GM18502 (cell line): Measurements from ENCODE around the gene PDE4D.

Source experiments
- ATAC-seq: cut with Tn5 transposase; IDR thresholded peaks from one replicate; pipeline ENCODE4 v1.9.1; 2021; ENCODE audit warnings: mild to moderate bottlenecking; ENCODE audit not compliant: unreplicated experiment, poor library complexity

Gene PDE4D

DNA sequence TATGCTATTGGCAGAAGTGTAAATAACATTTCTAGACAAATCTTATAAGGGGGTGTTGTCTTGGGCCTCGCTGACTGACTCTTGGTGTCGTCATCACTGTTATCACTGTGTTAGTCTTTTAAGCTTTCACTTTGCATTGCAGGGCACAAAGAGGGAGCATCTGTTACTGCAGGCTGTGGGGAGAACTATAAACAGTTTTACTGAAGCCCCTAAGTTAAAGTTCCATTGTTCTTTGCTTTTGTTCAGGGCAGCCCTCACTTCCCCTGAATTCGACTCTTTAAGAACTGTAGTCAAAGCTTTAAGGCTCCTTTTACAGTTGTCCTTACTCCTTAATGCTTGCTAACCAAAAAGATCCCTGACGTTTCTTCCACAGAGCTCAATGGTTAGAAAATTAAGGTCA, 705.7 kb downstream of the PDE4D start:
- peak; percentile 43 for ATAC-seq

DNA sequence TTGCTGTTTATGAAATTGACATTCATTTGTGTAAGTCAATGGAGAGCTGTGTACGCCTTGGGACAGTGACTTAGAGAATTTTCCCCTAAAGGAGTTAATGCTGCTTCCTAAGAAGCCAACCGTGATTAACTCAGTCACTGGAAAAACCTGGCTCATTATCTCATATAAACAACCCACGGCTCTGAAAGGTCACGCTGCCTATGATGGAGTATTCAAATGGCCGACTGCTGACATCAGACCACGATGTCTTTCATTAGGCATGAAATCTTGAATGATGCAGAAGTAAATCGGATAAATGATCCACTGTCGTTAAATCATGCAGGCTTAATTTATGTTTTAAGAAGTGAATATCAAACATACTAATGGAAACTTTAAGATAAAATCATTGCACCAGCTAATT, 706.9 kb downstream of the PDE4D start:
- no peak for ATAC-seq

DNA sequence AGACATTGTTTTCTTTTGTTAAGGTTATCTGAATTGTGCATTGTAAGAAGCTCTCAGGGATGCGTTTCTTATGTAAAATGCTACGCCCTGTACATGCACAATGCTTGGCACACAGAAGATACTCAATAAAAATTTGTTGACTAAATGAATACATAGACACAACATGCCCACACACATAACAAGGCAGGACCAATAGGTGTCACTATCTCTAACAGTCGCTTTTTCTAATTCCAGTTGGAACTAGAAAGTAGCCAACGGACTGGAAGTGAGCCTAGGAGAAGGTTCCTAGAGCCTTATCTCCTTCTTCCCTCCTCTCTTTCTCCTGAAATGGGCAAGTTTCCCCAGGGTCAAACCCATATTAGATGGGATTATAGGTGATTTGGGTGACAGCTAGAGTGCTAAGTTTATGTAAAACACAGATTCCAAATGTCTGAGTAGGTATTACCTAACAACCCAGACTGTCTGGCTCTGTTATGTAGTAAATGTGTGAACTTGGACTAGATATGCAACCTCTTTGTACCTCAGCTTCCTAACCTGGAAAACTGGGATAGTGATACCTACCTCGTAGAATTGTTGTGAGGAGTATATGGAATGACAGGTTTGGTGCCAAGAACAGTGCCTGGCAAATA, 707.7 kb downstream of the PDE4D start:
- ATAC-seq = no peak

DNA sequence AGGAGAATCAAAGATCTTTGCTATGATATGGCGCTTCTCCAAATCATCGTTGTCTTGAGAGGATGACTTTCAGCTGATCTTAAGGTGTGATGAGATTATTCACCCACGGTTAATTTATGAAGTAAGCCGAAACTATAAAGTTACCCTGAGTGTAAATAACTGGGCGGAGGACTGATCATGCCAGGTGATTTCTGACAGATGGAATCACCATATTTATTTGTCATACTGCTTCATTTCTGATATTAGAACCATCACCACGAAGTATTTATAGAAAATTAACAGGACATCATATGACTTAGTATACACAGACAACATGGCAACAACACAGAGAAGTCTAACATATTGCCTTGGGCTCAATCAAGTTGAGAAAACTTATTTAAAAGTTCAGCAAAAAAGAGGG, 708.8 kb downstream of the PDE4D start:
- no peak for ATAC-seq

DNA sequence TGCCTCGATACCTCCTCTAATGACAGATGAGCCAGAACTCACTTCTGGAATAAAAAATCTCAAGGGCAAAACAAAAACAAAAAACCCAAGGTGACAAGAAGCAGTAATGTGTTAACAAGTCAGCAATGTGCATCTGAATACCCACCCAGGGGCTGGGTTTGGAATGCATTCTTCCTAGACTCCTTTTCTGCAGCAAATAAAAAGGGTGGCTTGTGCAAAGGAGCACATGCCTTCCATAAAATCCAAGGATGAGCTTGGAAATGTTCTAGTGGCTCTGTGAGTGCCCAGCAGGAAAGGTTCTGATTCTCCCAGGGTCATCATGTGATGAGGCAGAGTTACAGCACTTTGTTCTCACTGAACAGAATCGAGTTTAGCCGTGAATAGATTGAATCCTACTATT, 710.8 kb downstream of the PDE4D start:
- no peak for ATAC-seq

DNA sequence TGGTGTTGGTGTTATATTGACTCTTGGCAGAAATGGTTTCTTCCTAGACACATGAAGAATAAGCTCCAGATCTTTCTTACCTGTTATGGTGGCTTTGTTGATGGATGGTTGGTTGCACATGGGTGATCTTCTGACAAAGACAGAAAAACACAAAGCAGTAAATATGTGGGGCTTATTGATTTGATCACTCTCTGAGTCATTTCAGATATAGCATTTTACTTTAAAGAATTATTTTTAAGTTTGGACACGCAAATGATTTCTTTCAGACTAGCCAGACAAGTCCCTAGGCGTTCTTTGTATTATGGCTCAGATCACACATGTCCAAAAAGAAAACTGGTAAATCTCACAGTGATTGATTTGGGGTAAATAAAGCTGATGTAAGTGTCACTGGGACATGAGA, 713.0 kb downstream of the PDE4D start:
- ATAC-seq = peak; percentile 92

DNA sequence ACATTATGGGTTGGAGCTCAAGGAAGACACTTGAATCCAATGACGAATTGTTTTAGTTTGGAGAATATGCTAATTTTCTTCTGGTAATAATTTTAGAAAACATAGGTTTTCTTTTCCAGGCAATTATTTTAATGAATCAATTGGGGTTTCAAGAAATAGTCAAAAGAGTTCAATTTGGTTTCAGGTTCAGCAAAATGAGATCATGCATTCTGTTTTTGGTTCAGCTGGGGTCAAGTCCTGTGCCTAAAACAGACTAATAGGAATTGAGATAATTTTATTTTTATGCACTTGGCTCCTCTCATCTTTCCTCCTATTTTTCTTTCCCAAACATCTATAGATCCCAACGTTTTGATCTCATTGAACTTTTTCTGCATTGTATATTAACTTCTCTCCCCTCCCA, 713.8 kb downstream of the PDE4D start:
- ATAC-seq = no peak

DNA sequence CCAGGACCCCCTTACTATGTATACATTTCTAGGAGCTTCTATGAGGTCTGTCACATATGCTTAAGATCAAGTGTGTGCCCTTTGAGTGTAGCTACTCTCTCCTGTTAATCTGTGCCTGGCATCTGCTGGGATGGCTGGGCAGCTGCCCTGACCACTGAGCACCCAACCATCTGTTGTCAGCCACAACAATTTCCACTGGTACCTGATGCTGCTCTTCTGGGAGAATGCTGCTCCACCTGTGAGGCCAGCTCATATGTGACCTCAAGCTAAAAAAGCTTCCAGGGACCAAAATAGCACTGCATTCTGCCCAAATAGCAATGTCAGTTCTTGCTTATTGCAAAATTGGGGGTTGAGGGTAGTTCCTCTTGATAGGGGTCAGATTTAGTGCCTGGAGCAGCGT, 715.0 kb downstream of the PDE4D start:
- ATAC-seq = no peak

DNA sequence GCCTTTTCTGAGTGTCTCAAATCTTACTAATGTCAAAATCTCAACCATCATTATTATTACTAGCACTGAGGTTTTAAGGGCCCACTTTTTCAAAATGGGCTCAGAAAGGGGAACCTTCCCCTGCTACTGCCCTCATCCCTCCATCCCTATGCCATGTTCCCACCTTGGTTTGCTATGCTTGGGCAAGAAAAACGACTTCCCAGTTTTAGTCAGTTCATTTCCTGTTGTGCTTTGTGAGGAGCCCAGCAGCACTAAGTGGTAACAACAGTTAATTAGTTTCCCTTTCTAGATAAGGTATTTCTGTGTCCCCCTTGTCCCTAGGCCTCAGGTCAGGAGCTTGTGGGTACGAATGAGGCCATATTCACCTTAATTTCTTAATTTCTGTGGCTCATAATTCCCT, 715.5 kb downstream of the PDE4D start:
- ATAC-seq = no peak

DNA sequence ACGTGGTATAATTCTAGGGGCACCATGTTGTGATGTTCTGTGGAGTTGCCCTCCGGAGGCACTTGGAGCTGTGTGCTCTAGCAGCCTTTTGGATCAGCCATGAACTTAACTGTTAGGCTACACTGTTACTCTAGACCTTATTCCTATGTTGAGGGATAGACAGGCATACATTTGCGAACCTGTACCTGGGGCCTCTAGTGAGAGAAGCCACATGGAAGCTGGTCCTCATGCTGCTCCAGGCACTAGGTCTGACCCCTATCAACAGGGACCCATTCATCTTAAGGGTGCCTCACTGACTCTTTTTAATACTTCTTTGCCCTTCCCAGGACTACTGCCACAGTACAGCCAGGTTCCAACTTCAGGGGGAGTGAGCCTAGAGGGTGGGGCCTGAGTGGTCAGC, 715.9 kb downstream of the PDE4D start:
- no peak for ATAC-seq

DNA sequence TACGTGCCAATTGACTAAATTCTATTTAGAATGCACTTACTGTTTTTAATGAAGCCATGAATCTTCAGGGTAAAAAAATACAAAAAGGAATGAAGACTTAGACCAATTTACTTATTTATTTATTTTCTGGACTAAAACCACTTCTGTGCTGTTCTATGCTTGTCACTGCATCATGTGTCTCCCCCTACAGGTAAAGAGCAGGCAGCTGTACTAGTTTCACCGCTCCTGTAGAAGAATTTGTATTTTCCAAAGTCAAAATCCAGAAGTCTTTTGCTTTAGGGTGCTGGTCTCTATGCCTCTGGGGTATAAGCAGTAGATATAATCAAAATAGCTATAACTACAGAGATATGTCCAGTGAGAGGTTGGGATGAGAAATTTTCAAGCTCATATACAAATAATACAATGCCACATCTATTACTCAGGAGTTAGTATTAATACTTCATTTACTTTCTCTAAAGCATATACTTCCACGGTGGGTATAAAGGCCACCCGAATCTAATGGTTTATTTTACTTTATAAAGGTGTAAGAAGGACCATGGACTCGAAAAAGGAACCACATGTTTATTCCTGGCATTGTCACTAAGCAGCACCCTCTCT, 719.2 kb downstream of the PDE4D start:
- peak; percentile 57 for ATAC-seq

DNA sequence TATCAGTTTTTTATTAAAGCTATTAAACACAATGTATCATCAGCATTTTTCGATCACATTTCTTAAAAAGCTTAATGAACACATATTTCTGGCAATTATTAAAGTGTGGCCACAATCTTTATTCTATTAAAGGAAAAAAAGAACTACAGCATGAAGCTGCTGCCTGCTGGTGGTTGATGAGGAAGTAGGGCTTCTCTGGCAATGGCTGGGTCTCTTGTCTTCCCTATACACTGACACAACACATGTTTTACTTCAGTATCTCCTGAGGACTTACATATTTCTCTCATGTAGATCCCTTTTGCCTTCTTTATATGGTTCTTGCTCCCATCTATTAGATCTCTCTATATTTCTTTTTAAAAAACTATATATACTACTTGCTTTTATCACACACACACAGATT, 719.9 kb downstream of the PDE4D start:
- ATAC-seq = no peak

DNA sequence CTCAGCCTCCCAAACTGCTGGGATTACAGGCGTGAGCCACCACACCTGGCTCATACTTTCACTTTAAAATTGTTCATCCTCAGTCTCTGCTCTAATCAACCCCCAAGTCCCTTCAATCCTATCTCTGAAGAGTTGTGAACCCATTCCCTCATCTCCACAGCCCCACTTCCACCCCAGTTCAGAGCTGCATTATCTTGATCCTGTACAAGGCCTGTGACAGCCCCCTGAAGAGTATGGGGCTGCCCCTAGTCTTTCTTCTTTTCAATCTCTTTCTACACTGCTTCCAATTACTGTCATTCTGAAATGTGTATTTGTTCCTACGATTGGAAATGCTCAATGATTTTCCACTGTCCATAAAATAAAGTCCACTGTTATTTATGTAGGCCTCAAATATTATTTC, 722.4 kb downstream of the PDE4D start:
- ATAC-seq = no peak

DNA sequence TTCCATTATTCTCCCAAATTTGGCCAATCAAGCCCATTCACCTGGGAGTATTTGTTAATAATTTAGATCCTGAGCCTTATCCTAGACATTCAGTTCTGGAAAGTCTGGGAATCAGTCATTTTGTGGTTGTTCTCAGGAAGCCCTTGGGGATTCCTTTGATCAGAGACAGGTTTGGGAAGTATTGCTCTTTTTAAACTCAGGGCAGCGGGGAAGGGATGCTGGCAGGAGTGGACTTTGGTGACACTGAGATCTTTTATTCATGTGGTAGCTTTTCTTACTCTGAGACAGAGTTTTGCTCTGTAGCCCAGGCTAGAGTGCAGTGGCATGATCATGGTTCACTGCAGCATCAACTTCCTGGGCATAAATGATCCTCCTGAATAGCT, 723.8 kb downstream of the PDE4D start:
- ATAC-seq = no peak

DNA sequence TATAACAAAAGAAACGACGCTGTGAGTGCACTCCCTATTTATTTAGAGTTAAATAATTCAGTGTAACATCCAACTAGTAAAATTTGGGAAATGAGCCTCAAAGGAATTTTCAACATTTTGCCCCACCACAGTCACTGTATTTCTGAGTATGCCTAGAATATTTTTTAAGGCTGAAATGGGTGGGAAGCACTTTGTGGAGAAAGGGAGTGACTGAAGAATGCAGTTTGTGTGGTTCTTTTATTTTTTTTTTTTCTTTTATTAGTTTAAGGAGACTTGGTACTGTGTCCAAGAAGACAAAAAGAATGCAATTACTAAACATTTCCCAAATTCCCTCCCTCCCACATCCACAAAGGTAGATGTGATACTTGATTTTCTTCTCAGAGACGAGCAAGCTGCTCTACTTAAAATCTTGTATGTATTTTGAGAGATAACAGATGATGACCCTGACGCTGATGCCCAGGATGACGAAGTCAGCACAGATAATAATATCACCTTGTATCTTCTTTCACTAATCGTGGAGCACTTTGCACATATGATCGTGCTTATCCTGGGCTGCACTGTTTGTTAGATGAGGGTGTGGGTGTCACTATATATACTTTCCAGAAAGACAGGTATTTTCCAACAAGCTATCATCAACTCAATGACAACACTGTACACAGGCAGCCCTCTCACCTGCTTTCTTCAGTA, 724.3 kb downstream of the PDE4D start:
- ATAC-seq = no peak

DNA sequence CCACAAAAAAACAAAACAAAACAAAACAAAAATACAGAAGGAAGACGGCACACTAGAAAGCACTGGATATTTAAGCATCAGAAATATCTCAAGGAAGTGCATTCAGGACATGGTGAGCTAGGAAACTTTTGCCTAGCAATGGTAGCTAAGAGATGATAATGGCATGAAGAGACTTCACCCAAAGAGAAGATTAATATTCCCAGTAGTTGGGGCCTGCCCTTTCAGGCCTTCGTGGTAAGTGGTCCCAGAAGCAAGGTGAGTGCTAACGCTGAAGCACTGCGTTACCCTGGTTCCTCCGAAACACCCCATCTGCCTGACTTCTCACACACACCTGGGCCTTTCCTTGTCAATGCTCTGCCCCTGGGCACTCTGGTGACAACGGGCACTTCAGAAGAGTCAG, 725.5 kb downstream of the PDE4D start:
- no peak for ATAC-seq

DNA sequence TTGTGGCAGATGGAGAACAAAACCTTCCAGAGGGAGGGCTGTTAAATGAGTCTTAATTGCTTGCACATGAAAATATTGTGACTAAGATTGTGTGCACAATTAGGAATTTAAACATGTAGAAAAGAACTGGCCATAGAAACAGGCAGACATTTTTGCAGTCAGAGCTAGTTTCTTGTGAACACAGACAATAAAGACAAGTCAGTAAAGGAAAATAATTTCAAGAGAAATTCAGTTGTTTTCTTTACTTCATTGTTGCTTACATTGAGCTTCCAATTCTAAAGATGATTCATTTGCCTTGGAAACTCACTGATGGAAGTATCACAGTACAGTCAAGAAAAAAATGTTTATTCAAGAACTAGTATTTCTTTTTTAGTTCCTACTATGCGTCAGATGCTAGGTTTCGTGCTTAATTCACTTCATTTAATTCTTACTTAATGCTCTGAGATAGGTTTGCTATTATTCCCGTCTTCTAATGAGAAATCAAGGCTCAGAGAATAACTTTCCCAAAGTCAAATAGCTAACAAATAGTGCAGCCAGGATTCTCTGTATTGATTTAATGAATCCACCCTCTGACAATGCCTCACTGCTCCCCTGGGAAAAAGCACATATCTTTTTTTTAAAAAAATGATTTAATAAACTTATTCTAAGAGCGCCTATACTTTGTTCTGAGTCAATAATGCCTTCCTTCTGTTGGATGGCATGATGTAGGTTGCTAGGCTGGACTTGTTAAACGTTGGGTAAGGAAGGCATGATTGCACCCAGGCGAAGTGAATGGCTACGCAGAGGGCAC, 729.3 kb downstream of the PDE4D start:
- ATAC-seq = no peak

DNA sequence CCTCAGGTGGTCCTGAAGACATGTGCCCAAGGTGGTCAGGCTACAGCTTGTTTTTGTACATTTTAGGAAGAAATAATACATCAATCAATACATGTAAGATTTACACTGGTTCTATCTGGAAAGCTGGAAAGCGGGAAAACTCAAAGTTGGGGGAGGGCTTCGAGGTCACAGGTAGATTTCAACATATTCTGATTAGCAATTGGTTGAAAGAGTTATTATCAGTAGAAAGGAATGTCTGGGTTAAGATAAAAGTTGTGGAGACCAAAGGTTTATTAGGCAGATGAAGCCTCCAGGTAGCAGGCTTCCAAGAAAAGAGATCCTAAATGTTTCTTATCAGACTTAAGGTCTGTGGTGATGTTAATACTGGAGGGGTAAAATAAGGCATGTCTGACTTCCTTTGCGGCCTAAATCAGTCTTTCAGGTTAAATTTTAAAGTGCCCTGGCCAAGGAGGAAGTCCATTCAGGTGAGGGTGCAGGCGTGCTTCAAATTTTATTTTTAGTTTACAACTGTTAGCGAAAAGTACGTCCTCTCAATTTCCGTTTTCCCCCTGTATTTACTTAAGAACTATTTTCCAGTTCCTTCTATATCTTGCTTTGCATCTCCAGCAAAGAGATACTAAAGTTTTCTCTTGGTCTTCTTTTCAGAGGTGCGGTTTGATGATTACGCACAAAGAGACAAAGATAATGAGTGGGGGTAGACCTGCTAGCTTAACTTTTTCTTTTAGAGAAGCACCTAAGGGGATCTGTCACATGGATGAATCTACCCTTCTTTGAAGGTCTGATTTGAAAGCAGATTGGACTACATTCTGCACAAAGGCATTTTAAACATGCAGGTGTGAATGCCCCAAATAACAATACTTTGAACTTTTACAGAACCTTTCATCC, 732.1 kb downstream of the PDE4D start:
- ATAC-seq = no peak

DNA sequence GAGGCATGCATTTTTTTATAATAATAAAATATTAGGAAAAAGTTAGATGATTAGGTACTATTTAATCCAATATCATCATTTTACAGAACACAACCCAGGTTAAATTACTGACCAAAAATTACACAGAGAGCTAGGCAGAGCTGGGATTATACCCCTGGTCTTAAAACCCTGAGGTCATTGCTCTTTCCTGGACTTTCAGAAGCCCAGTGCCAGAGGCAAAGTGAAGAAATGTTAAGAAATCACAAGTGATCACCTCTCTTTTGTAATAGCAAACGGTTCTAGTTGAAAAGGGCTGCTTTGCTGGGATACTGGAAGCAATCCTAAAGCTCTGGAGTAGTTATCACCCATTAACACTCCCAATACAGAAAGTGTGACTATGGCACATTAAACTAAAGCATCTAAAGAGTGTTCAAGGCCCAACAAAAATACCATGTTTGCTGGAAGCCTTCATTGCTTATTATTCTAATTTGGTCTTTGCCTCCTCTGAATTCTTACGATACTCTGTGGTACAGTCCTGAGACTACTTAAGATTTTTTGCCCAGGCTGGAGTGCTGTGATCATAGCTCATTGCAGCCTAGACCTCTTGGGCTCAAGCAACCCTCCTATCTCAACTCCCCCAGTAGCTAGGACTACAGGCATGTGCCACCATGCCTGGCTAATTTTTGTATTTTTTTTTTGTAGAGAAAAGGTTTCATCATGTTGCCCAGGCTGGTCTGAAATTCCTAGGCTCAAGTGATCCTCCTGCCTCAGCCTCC, 734.7 kb downstream of the PDE4D start:
- ATAC-seq = no peak

DNA sequence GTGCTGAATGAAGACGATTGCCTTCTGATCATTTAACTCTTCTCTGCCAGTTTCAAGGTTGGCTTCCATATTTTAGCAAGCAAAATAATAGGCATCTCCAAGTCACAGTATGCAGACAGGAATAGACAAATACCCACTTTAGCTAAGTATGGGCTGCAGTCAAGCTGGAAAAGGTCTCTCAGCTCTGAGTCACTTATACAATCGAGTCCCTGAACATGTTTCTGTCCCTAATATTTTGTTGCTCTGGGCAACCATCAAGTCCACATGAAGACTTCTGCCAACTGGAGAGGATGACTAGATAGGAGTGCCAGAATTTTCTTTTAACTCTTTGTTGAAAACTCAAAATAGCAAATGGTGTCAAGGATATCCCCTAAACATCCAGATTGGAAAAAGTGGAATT, 735.4 kb downstream of the PDE4D start:
- no peak for ATAC-seq
